OCI-LY7 (cell line): ENCODE results near the gene SURF1.

Experiments used
- CTCF ChIP-seq: fragments of 200-600 bp; sonication (generic); conservative IDR thresholded peaks from 2 replicates; pipeline ENCODE4 v1.5.1; 2014; ENCODE audit warnings: mild to moderate bottlenecking, antibody characterized with exemption, low read length, moderate library complexity, mixed read lengths
- EZH2phosphoT487 ChIP-seq: fragments of 200-600 bp; sonication (generic); IDR thresholded peaks from 2 replicates; pipeline ENCODE4 v1.6.1; 2018; ENCODE audit warnings: low read depth, borderline replicate concordance, mild to moderate bottlenecking, mixed run types, antibody characterized with exemption, low read length, moderate library complexity, mixed read lengths

- TF ChIP-seq CTCF: no peak
- TF ChIP-seq EZH2phosphoT487: no peak
Measured at GRCh38 chr9:133341369-133342068, 14.8 kb downstream of the SURF1 start.
